Measurements from ENCODE around the gene SLC5A4.
A peak's percentile ranks its signal among the peaks of the same experiment; 100 is the strongest.

The SLC5A4 gene

GRCh38 chr22:32232191-32232830, 22.8 kb downstream of the SLC5A4 start:
- no peak for DNase-seq

GRCh38 chr22:32226326-32227104, 28.6 kb downstream of the SLC5A4 start:
- no peak for DNase-seq

GRCh38 chr22:32222991-32223390, 32.2 kb downstream of the SLC5A4 start:
- no peak for DNase-seq

GRCh38 chr22:32219026-32219425, 36.1 kb downstream of the SLC5A4 start:
- no peak for DNase-seq

GRCh38 chr22:32218470-32218869, 36.7 kb downstream of the SLC5A4 start:
- DNase-seq: no peak

GRCh38 chr22:32217465-32217864, 37.7 kb downstream of the SLC5A4 start:
- DNase-seq: no peak

- DNase-seq: no peak
Measured at GRCh38 chr22:32216911-32217310, 38.2 kb downstream of the SLC5A4 start.

GRCh38 chr22:32211011-32211410, 44.1 kb downstream of the SLC5A4 start:
- no peak for DNase-seq

- no peak for DNase-seq
Measured at GRCh38 chr22:32208681-32209080, 46.5 kb downstream of the SLC5A4 start.

GRCh38 chr22:32207971-32208480, 47.1 kb downstream of the SLC5A4 start:
- no peak for DNase-seq

GRCh38 chr22:32206774-32207758, 48.1 kb downstream of the SLC5A4 start:
- no peak for DNase-seq

- DNase-seq: no peak
Measured at GRCh38 chr22:32205974-32206773, 49.0 kb downstream of the SLC5A4 start.

- DNase-seq: peak; percentile 47
Measured at GRCh38 chr22:32204856-32205722, 50.1 kb downstream of the SLC5A4 start, which contains the start of gene RFPL2. RFPL2 (minus strand) TSS chr22:32205073; CDS start chr22:32202451, 2,622 bp downstream.

GRCh38 chr22:32204040-32204855, 50.9 kb downstream of the SLC5A4 start:
- peak; percentile 49 for DNase-seq

- DNase-seq: no peak
Measured at GRCh38 chr22:32203181-32204039, 51.7 kb downstream of the SLC5A4 start.

GRCh38 chr22:32202539-32203180, 52.5 kb downstream of the SLC5A4 start:
- peak; percentile 73 for DNase-seq

- DNase-seq: no peak
Measured at GRCh38 chr22:32202161-32202538, 53.0 kb downstream of the SLC5A4 start.

GRCh38 chr22:32200752-32201151, 54.4 kb downstream of the SLC5A4 start:
- no peak for DNase-seq

GRCh38 chr22:32199961-32200360, 55.2 kb downstream of the SLC5A4 start:
- no peak for DNase-seq

Measured in retina (tissue), 1 donor.